ENCODE measurements around the gene HOXC6.

HOXC6 gene

DNA sequence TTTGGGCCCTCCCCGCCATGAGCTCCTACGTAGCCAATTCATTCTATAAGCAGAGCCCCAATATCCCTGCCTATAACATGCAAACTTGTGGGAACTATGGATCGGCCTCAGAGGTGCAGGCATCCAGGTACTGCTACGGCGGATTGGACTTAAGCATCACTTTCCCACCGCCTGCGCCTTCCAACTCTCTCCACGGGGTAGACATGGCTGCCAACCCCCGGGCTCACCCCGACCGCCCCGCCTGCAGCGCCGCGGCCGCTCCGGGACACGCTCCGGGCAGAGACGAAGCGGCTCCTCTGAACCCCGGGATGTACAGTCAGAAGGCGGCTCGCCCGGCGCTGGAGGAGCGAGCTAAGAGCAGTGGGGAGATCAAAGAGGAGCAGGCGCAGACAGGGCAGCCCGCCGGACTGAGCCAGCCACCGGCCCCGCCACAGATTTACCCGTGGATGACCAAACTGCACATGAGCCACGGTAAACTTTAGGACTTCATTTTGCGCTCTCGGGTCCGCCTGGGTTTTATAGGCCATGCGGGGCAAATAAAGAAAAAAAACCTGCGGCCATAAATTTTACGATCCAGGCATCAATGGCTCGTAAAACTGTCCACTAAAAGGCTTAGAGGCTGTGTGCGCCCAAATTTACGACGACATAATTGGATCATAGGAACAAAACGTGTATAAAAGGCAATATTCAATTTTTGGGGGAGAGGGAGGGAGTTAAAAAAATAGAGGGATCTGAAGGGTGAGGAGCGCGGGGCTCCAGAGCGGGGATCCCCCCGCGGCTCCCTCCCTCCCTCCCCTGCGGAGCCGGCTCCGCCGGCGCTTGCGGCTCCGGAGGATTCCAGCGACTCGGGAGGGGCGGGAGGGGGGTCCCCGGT lies 5.1 kb downstream of the HOXC6 start (continued):
- TF ChIP-seq PRDM2 (tag by site-specific recombination; IDR thresholded peaks at IDR 0.05; ENCODE audit: borderline replicate concordance), result no peak
- TF ChIP-seq, protein P1, sequence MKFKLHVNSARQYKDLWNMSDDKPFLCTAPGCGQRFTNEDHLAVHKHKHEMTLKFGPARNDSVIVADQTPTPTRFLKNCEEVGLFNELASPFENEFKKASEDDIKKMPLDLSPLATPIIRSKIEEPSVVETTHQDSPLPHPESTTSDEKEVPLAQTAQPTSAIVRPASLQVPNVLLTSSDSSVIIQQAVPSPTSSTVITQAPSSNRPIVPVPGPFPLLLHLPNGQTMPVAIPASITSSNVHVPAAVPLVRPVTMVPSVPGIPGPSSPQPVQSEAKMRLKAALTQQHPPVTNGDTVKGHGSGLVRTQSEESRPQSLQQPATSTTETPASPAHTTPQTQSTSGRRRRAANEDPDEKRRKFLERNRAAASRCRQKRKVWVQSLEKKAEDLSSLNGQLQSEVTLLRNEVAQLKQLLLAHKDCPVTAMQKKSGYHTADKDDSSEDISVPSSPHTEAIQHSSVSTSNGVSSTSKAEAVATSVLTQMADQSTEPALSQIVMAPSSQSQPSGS (tag by site-specific recombination; IDR thresholded peaks at IDR 0.05; ENCODE audit: low read depth), result peak; percentile 71; the same call in 1 of the 2 replicates
- TF ChIP-seq ZNF398 (tag by site-specific recombination; IDR thresholded peaks at IDR 0.05), result peak; percentile 98
- no peak for TF ChIP-seq ZNF621 (tag by site-specific recombination; IDR thresholded peaks at IDR 0.05)
- peak; percentile 64; the same call in 1 of the 2 replicates for TF ChIP-seq ZNF239 (tag by site-specific recombination; IDR thresholded peaks at IDR 0.05)
- TF ChIP-seq ZBTB8A (tag by site-specific recombination; IDR thresholded peaks at IDR 0.05), result peak; percentile 98
- peak; percentile 88 for TF ChIP-seq KLF1 (tag by site-specific recombination; IDR thresholded peaks at IDR 0.05)
- no peak for TF ChIP-seq ZNF701 (tag by site-specific recombination; IDR thresholded peaks at IDR 0.05)
- no peak for TF ChIP-seq ZNF416 (tag by site-specific recombination; IDR thresholded peaks at IDR 0.05)
- no peak for TF ChIP-seq ZNF302 (tag by site-specific recombination; IDR thresholded peaks at IDR 0.05; ENCODE audit: low read depth)
- no peak for TF ChIP-seq ZNF350 (tag by site-specific recombination; IDR thresholded peaks at IDR 0.05)
- TF ChIP-seq ZNF600 (tag by site-specific recombination; IDR thresholded peaks at IDR 0.05), result peak; percentile 47; the same call in 1 of the 2 replicates
- no peak for TF ChIP-seq ZNF830 (tag by site-specific recombination; IDR thresholded peaks at IDR 0.05; ENCODE audit: low read depth)
- TF ChIP-seq ZXDB (tag by site-specific recombination; IDR thresholded peaks at IDR 0.05), result peak; percentile 98
- TF ChIP-seq ZNF423 (tag by site-specific recombination; IDR thresholded peaks at IDR 0.05), result peak; percentile 87
- TF ChIP-seq PRDM1 (tag by site-specific recombination; IDR thresholded peaks at IDR 0.05), result peak; percentile 27
- TF ChIP-seq ZNF26 (tag by site-specific recombination; IDR thresholded peaks at IDR 0.05), result no peak
- peak; percentile 99 for TF ChIP-seq WT1 (tag by site-specific recombination; IDR thresholded peaks at IDR 0.05)
- no peak for TF ChIP-seq ZNF658 (tag by site-specific recombination; IDR thresholded peaks at IDR 0.05)
- no peak for TF ChIP-seq ZNF473 (tag by site-specific recombination; IDR thresholded peaks at IDR 0.05)
- peak; percentile 29; the same call in 1 of the 2 replicates for TF ChIP-seq ZFP3 (tag by site-specific recombination; IDR thresholded peaks at IDR 0.05; ENCODE audit: low read depth)
- TF ChIP-seq, protein P2, sequence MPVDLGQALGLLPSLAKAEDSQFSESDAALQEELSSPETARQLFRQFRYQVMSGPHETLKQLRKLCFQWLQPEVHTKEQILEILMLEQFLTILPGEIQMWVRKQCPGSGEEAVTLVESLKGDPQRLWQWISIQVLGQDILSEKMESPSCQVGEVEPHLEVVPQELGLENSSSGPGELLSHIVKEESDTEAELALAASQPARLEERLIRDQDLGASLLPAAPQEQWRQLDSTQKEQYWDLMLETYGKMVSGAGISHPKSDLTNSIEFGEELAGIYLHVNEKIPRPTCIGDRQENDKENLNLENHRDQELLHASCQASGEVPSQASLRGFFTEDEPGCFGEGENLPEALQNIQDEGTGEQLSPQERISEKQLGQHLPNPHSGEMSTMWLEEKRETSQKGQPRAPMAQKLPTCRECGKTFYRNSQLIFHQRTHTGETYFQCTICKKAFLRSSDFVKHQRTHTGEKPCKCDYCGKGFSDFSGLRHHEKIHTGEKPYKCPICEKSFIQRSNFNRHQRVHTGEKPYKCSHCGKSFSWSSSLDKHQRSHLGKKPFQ (tag by site-specific recombination; IDR thresholded peaks at IDR 0.05), result peak; percentile 95
- 0 out of 2 replicates have a peak, but pooled peaks have one; percentile 2 for TF ChIP-seq SP3 (tag by site-specific recombination; IDR thresholded peaks at IDR 0.05)
- TF ChIP-seq ZNF585B (tag by site-specific recombination; IDR thresholded peaks at IDR 0.05), result no peak
